GM20000 (cell line): ENCODE data around the gene TRIM25.

Source experiments
- DNase-seq: peaks from one replicate; pipeline ENCODE4 v3.0.0; 2012; ENCODE audit warnings: low spot score
- TF ChIP-seq, protein P1 (sequence below): IDR thresholded peaks from 2 replicates; pipeline ENCODE4 v1.5.1; 2012; ENCODE audit warnings: mild to moderate bottlenecking, control low read depth; ENCODE audit errors: extremely low read depth, missing control alignments

Gene TRIM25

DNA sequence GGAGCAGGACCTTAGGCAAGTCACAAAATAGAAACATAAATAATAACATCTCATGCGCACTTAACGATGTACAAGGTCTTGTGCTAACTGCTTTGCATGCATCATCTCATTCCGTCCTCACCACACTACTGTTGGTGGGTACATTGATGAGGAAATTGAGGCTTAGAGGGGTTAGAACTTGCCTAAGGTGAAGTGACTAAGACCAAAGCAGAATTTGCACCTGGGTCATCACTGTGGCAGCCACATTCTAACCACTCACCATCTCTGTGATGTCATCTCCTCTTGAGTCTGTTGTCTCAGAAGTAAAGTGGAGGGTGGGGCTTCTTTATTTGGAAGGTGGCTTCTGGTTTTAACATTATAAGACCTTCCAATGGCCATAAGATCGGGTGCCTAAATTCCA, 20.4 kb upstream of the TRIM25 start:
- no peak for DNase-seq
- TF ChIP-seq, protein P1, sequence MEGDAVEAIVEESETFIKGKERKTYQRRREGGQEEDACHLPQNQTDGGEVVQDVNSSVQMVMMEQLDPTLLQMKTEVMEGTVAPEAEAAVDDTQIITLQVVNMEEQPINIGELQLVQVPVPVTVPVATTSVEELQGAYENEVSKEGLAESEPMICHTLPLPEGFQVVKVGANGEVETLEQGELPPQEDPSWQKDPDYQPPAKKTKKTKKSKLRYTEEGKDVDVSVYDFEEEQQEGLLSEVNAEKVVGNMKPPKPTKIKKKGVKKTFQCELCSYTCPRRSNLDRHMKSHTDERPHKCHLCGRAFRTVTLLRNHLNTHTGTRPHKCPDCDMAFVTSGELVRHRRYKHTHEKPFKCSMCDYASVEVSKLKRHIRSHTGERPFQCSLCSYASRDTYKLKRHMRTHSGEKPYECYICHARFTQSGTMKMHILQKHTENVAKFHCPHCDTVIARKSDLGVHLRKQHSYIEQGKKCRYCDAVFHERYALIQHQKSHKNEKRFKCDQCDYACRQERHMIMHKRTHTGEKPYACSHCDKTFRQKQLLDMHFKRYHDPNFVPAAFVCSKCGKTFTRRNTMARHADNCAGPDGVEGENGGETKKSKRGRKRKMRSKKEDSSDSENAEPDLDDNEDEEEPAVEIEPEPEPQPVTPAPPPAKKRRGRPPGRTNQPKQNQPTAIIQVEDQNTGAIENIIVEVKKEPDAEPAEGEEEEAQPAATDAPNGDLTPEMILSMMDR = no peak

DNA sequence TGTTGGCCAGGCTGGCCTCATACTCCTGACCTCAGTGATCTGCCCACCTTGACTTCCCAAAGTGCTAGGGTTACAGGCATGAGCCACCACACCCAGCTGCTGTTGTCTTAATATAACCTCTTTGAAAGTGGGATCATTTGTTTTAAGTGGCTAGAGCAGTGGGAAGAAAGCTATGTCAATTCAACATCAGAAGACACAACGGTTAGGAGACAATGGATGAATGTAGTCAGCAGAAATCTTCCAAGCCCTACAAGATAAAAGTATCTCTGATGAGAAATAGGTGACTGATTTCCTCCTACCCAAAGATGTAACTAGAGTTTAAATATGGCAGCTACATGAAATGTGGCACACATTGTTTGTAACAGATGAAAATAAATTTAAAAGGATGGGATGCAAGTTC, 20.0 kb upstream of the TRIM25 start:
- DNase-seq = no peak
- TF ChIP-seq, protein P1 = no peak

DNA sequence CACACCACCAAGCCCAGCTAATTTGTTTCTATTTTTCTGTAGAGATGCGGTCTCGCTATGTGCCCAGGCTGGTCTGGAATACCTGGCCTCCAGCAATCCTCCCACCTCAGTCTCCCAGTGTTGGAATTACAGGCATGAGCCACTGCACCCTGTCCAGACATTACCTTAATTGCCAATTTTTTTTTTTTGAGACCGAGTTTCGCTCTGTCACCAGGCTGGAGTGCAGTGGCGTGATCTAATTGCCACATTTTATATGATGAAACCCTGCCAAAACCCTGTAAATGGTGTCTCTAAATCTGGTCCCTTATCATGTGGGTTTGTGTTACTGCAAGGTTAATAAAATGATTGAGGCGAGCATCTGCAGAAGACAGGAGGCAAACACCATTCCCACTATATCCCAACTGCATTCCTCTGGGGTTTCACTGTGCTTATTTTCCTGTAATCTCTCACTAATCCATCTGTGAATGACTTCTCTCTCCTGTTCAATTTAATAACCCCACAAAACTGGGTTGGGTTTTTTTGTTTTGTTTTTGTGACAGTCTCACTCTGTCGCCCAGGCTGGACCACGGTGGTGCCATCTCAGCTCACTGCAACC, 19.4 kb upstream of the TRIM25 start:
- DNase-seq = no peak
- TF ChIP-seq, protein P1 = no peak

DNA sequence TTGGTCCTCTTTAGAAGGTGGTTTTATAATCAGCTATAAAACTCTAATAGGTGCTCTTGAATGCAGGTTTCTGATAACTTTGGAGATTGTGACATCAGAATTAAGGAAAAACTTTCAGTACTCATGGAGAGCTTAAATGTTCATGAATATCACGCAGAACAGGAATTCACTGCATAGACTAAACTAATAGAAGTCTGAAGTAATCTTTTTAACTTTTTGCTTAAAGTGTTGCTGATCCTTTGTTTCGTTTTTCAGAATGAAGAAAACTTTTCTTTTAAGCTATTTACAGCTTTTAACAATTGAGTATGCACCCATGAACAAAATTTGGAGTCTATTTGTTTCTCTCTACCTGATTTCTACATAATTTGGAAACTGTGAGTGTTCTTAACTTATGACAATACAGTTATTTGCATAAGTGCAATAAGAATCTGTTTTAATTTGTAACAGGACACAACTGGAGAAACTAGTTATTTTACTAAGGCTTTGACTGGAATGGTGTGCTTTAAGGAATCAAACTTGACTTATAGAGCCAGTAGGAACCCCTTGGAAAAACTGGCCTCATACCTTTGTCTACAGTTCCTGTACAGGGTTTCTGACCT, 17.0 kb upstream of the TRIM25 start:
- DNase-seq = no peak
- TF ChIP-seq, protein P1 = no peak

DNA sequence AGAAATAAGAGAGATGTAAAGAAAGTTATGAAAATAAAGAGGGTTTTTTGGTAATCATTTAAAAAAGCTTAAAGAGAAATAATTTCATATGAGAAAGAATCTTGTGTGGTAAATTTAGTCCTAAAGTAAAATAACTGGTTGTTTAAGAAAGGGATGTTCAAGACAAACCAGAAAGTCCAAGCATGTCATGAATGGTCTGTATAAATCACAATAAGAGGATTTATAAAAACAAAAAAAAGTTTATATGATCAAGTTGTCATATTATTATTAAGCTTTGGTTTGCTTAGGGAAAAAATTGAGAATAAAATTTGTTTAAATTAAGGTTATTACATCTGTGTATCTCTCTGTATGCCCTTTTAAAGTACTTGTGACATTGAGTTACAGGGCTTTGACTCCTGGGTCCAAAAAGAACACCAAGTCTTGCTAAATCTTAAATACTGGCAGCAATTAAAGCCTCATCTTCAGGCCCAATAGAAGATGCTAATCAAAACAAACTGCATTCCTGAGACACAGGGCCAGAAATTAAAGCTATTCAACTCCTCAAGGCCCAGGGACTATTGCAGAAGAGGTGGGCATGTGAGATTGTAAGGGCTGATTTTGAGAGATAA, 15.6 kb upstream of the TRIM25 start:
- no peak for DNase-seq
- TF ChIP-seq, protein P1 = no peak

DNA sequence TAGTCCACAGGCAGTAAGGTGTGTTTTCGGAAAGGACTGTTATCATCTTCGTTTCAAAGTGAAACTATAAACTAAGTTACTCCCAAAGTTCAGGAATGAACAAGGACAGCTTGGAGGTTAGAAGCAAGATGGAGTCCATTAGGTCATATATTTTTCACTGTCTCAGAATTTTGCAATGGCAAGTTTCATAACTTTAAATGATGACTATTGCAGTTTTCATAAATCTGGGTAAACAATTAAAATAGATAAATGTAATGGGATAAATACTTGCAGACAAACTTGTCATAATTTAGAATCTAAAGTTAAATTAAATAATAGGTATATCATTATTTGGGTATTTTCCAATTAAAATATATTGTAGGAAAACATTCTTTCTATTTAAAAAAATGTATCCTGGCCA, 14.7 kb upstream of the TRIM25 start:
- TF ChIP-seq, protein P1 = no peak

DNA sequence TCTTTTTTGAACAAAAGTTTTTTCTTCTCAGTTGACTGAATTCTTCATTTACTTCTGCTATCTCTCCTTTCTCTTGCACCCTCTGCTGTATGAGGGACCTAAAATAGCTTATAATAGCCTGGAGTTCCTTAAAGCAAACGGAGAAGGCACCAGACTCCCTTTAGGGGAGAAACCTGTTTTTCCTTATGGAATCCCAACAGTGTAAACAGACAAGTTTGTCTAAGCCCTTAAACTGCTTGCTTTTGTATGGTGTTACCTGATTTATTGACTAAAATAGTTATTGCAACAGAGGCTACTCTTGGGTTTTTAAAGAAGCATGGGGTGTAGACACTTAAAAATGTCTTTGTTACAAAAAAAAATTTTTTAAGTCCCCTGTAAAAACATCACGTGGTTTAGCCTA, 12.9 kb upstream of the TRIM25 start:
- TF ChIP-seq, protein P1 = no peak
- DNase-seq = no peak

More for the DNA sequence above, 14.7 kb upstream of the TRIM25 start:
- no peak for DNase-seq
